ENCODE results near the gene THADA. TPM values are rescaled to one million over a fixed set of nuclear protein-coding genes. Genes with fewer than 3 reads are reported as not detected.

THADA gene
- total and polyA plus RNA-seq, 4 experiments from 2014 or later, result 20.3 to 44.8 (median 32.8) TPM

GRCh38 chr2:43197588-43197896 lies 398.3 kb downstream of the THADA start:
- Mint-ChIP-seq H3K27me3 (no peaks in the 10 kb centered on the region), H3K36me3 (no peaks in the 10 kb centered on the region), H3K4me1 (peaks cover 36 to 70% (median 54%) of the 10 kb centered on the region in 4 donors), H3K27ac (peak overlapping the region; percentile 95 to 99 (median 96)), H3K4me3 (peak overlapping the region in 4 of 8 donors; percentile 18 to 59 (median 36)), H3K9me3 (peaks cover 0 to 7% (median 0%) of the 10 kb centered on the region in 8 donors)
- no peaks in the 10 kb centered on the region for H3K36me3 ChIP-seq (ENCODE audit: insufficient read depth, low read length)
- no peak overlapping the region for H3K27ac ChIP-seq (ENCODE audit: low read depth, low read length)
- no peak overlapping the region for H3K4me3 ChIP-seq (ENCODE audit: low read length in 2 of 2)
- ChIA-PET CTCF (ENCODE audit: partially characterized antibody) (interaction anchor here (1.0 to 6.9 kb wide), 2 partner anchors 28 to 32 kb away, joined by 3 to 50 read pairs; no protein-coding TSS in a partner anchor), POLR2A (ENCODE audit: partially characterized antibody) (interaction anchor here (1.0 to 46.5 kb wide), 3 partner anchors 11 to 45 kb away, joined by 3 to 6960 read pairs (median 1138); partner anchors contain the start of gene ZFP36L2)
- peaks cover 65% of the 10 kb centered on the region for H3K4me1 ChIP-seq (ENCODE audit: insufficient read depth, low read length)
- H3K9me3 ChIP-seq (ENCODE audit: control insufficient read depth in 1 of 2, low read length in 2 of 2), result no peaks in the 10 kb centered on the region
- no peaks in the 10 kb centered on the region for H3K27me3 ChIP-seq (ENCODE audit: insufficient read depth, low read length)
- intact Hi-C loops (cut with micrococcal nuclease), result no loop called here
- DNase-seq, result peak in 1 of 5 donors; percentile 15

- intact Hi-C loops (cut with micrococcal nuclease), result no loop called here
- CTCF ChIA-PET (ENCODE audit: partially characterized antibody), result interaction anchor here (1.0 to 6.9 kb wide), 3 partner anchors 27 to 32 kb away, joined by 3 to 50 read pairs (median 4); no protein-coding TSS in a partner anchor
These were observed 398.9 kb downstream of the THADA start for GRCh38 chr2:43196768-43197587.

GRCh38 chr2:43194121-43194869 lies 401.5 kb downstream of the THADA start:
- intact Hi-C loops (cut with micrococcal nuclease), result no loop called here
- H3K27ac ChIP-seq (ENCODE audit: low read depth, low read length), result peak overlapping the region; percentile 95

More at GRCh38 chr2:43196768-43197587, 398.9 kb downstream of the THADA start:
- no peaks in the 10 kb centered on the region for H3K27me3 ChIP-seq (ENCODE audit: insufficient read depth, low read length)
- Mint-ChIP-seq H3K4me1 (peaks cover 32 to 72% (median 54%) of the 10 kb centered on the region in 4 donors), H3K27ac (peak overlapping the region; percentile 95 to 99 (median 96)), H3K36me3 (no peaks in the 10 kb centered on the region), H3K9me3 (peaks cover 0 to 5% (median 0%) of the 10 kb centered on the region in 8 donors), H3K27me3 (no peaks in the 10 kb centered on the region), H3K4me3 (peak overlapping the region; percentile 32 to 77 (median 62))
- peaks cover 71% of the 10 kb centered on the region for H3K4me1 ChIP-seq (ENCODE audit: insufficient read depth, low read length)
- no peaks in the 10 kb centered on the region for H3K36me3 ChIP-seq (ENCODE audit: insufficient read depth, low read length)
- H3K9me3 ChIP-seq (ENCODE audit: control insufficient read depth in 1 of 2, low read length in 2 of 2), result no peaks in the 10 kb centered on the region
- peak overlapping the region; percentile 51 for H3K27ac ChIP-seq (ENCODE audit: low read depth, low read length)
- POLR2A ChIA-PET (ENCODE audit: partially characterized antibody), result interaction anchor here (1.0 to 46.5 kb wide), 3 partner anchors 10 to 44 kb away, joined by 3 to 6960 read pairs (median 1138); partner anchors contain the start of gene ZFP36L2
- peak in 1 of 5 donors; percentile 13 for DNase-seq
- H3K4me3 ChIP-seq (ENCODE audit: low read length in 2 of 2), result no peak overlapping the region

GRCh38 chr2:43193652-43194120 lies 402.2 kb downstream of the THADA start:
- DNase-seq, result no peak
- H3K9me3 ChIP-seq (ENCODE audit: control insufficient read depth in 1 of 2, low read length in 2 of 2), result no peaks in the 10 kb centered on the region
- H3K4me3 ChIP-seq (ENCODE audit: low read length in 2 of 2), result peak overlapping the region; percentile 14 to 47
- no peaks in the 10 kb centered on the region for H3K36me3 ChIP-seq (ENCODE audit: insufficient read depth, low read length)
- peaks cover 38 to 74% (median 56%) of the 10 kb centered on the region in 4 donors for H3K4me1 Mint-ChIP-seq
- peak overlapping the region; percentile 85 to 98 (median 92) for H3K4me3 Mint-ChIP-seq
- ChIA-PET POLR2A (ENCODE audit: partially characterized antibody) (interaction anchor here (31.9 to 46.5 kb wide), 2 partner anchors 27 to 41 kb away, joined by 1138 to 6960 read pairs; partner anchors contain the start of gene ZFP36L2), CTCF (ENCODE audit: partially characterized antibody) (interaction anchor here (1.1 to 8.4 kb wide), 11 partner anchors 16 to 291 kb away, joined by 3 to 96 read pairs (median 14); partner anchors contain the start of gene ZFP36L2)
- no peaks in the 10 kb centered on the region for H3K36me3 Mint-ChIP-seq
- intact Hi-C loops (cut with micrococcal nuclease), result no loop called here
- peaks cover 73% of the 10 kb centered on the region for H3K4me1 ChIP-seq (ENCODE audit: insufficient read depth, low read length)
- peak overlapping the region; percentile 95 for H3K27ac ChIP-seq (ENCODE audit: low read depth, low read length)
- H3K27me3 Mint-ChIP-seq, result no peaks in the 10 kb centered on the region
- H3K27me3 ChIP-seq (ENCODE audit: insufficient read depth, low read length), result no peaks in the 10 kb centered on the region
- H3K27ac Mint-ChIP-seq, result peak overlapping the region; percentile 95 to 100 (median 99)
- peaks cover 0 to 5% (median 0%) of the 10 kb centered on the region in 8 donors for H3K9me3 Mint-ChIP-seq

More at GRCh38 chr2:43194121-43194869, 401.5 kb downstream of the THADA start:
- Histone ChIP-seq H3K4me3 (ENCODE audit: low read length in 2 of 2) (peak overlapping the region; percentile 14 to 47), H3K9me3 (ENCODE audit: control insufficient read depth in 1 of 2, low read length in 2 of 2) (no peaks in the 10 kb centered on the region), H3K27me3 (ENCODE audit: insufficient read depth, low read length) (no peaks in the 10 kb centered on the region), H3K4me1 (ENCODE audit: insufficient read depth, low read length) (peaks cover 73% of the 10 kb centered on the region), H3K36me3 (ENCODE audit: insufficient read depth, low read length) (no peaks in the 10 kb centered on the region)
- CTCF ChIA-PET (ENCODE audit: partially characterized antibody), result interaction anchor here (0.6 to 8.4 kb wide), 13 partner anchors 17 to 290 kb away, joined by 3 to 96 read pairs (median 14); no protein-coding TSS in a partner anchor
- Mint-ChIP-seq H3K27me3 (no peaks in the 10 kb centered on the region), H3K27ac (peak overlapping the region; percentile 95 to 100 (median 99)), H3K36me3 (no peaks in the 10 kb centered on the region), H3K9me3 (peaks cover 0 to 5% (median 0%) of the 10 kb centered on the region in 8 donors), H3K4me1 (peaks cover 35 to 74% (median 53%) of the 10 kb centered on the region in 4 donors), H3K4me3 (peak overlapping the region; percentile 85 to 98 (median 92))
- POLR2A ChIA-PET (ENCODE audit: partially characterized antibody), result interaction anchor here (0.7 to 46.5 kb wide), 8 partner anchors 8 to 42 kb away, joined by 3 to 6960 read pairs (median 8); partner anchors contain the start of gene ZFP36L2
- peak in 1 of 5 donors; percentile 33 for DNase-seq

- Mint-ChIP-seq H3K27me3 (no peaks in the 10 kb centered on the region), H3K36me3 (no peaks in the 10 kb centered on the region), H3K27ac (peak overlapping the region; percentile 95 to 100 (median 99)), H3K4me3 (peak overlapping the region; percentile 85 to 98 (median 92)), H3K4me1 (peaks cover 39 to 69% (median 57%) of the 10 kb centered on the region in 4 donors), H3K9me3 (peaks cover 0 to 5% (median 0%) of the 10 kb centered on the region in 8 donors)
- peak in 1 of 5 donors; percentile 49 for DNase-seq
- no peaks in the 10 kb centered on the region for H3K27me3 ChIP-seq (ENCODE audit: insufficient read depth, low read length)
- peak overlapping the region; percentile 95 for H3K27ac ChIP-seq (ENCODE audit: low read depth, low read length)
- CTCF ChIA-PET (ENCODE audit: partially characterized antibody), result interaction anchor here (1.1 to 8.4 kb wide), 15 partner anchors 15 to 291 kb away, joined by 3 to 96 read pairs (median 8); partner anchors contain the start of gene ZFP36L2
- H3K4me1 ChIP-seq (ENCODE audit: insufficient read depth, low read length), result peaks cover 73% of the 10 kb centered on the region
- H3K36me3 ChIP-seq (ENCODE audit: insufficient read depth, low read length), result no peaks in the 10 kb centered on the region
- H3K4me3 ChIP-seq (ENCODE audit: low read length in 2 of 2), result peak overlapping the region; percentile 14 to 47
- H3K9me3 ChIP-seq (ENCODE audit: control insufficient read depth in 1 of 2, low read length in 2 of 2), result no peaks in the 10 kb centered on the region
- intact Hi-C loops (cut with micrococcal nuclease), result no loop called here
- POLR2A ChIA-PET (ENCODE audit: partially characterized antibody), result interaction anchor here (31.9 to 46.5 kb wide), 2 partner anchors 28 to 40 kb away, joined by 1138 to 6960 read pairs; partner anchors contain the start of gene ZFP36L2
These were observed 402.8 kb downstream of the THADA start for GRCh38 chr2:43192744-43193651.
